Colonic mucosa (tissue), 4 donors: ENCODE results near the gene DEPDC4. TPM values are rescaled to one million over a fixed set of nuclear protein-coding genes. Genes with fewer than 3 reads are reported as not detected.
"Not testable (repeated sequence)": the region's sequence is repeated elsewhere in the genome, so short reads cannot be mapped to it uniquely, and the experiment has no call there.

Experiments
- DNase-seq: peaks from one replicate; pipeline ENCODE4 v3.0.0-alpha.2; 2020
- H3K27ac ChIP-seq: fragments of 200-600 bp; one replicate; pipeline ENCODE4 v1.8.0; 2021
- H3K27me3 ChIP-seq: fragments of 200-600 bp; one replicate; pipeline ENCODE4 v1.8.0; 2021
- H3K36me3 ChIP-seq: fragments of 200-600 bp; one replicate; pipeline ENCODE4 v1.8.0; 2021
- H3K4me1 ChIP-seq: fragments of 200-600 bp; one replicate; pipeline ENCODE4 v1.8.0; 2021; ENCODE audit warnings: mild to moderate bottlenecking
- H3K4me3 ChIP-seq: fragments of 200-600 bp; one replicate; pipeline ENCODE4 v1.8.0; 2021
- H3K9ac ChIP-seq, 2 donors: one replicate each; pipeline ENCODE4 v1.7.0; 2013; ENCODE audit warnings: control low read depth in 2 of 2, low read depth in 2 of 2, low read length in 2 of 2
- H3K9me3 ChIP-seq: fragments of 200-600 bp; one replicate; pipeline ENCODE4 v1.8.0; 2021
- intact Hi-C: fragments of 100-400 bp; cut with DNase I; formaldehyde crosslinking; loops from one replicate; pipeline ENCODE4 v1.14.1; 2022
- total RNA-seq, 2 donors: library from RNA; stranded (reverse); fragmentation: NEBNext Ultra II Directional in 1 of 2; extraction: Animal tissue kit (Norgen Biotek cat#: 25700) in 1 of 2; gene quantifications; one replicate each; pipeline ENCODE4 v1.2.1, GENCODE V29; 2021
- TF ChIP-seq, protein P1 (sequence below): fragments of 200-600 bp; IDR thresholded peaks from one replicate; pipeline ENCODE4 v1.8.0; 2022; ENCODE audit warnings: antibody characterized with exemption, mild to moderate bottlenecking
- donor health status: healthy.
- donor health status: DM: no; HTN: no; CAD: no.
- donor health status: DM: no; HTN: no; CAD: no.

Gene DEPDC4
- total RNA-seq, result 1 to 10 TPM; 2.8 to 2.9 TPM

DNA sequence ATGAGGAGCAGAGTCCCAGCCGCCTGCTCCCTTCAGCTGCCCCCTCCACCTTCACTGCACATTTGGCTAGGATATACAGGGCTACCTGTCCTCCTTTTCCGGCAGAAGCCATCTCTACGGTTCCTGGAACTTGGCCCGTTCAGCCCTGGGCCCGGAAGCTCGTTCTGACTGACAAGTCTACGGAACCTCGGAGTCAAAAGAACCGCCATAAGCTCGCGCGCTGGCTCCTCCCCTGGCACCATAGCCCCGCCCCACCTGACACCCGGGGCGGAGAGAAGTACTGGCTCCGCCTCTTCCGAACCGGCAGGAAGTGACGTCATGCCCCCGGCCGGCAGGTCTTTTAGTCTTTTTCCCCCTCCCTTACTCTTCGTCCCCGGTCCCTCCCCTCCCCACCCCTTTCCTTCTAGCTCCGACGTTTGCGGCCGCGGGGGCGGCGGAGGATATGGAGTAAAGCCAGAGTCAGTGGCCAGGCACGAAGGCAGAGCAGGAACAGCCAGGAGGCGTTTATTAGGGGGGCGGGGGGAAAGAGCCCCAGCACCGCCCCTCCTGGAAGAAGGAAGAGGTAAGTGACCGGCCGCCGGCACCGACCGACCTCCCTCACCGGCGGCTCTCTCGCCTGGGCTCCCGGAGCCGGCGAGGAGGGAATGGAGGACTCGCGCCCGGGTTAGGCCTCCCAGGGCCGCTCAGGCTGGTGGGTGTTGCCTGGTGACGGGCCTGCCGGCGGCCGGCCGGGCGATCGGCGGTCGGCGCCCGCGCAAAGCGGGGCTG lies at the start of gene DEPDC4, which contains the start of gene SCYL2:
Gene DEPDC4, minus strand, starts transcription at position 245 of the 768 bp plus-strand sequence. Its CDS starts 3 bp downstream, at position 242.
Gene SCYL2, plus strand, starts transcription at position 343 of the 768 bp plus-strand sequence. CDS start 15,794 bp downstream, outside the sequence.
- H3K27me3 ChIP-seq, result no peaks in the 10 kb centered on the region
- peaks cover 4% of the 10 kb centered on the region for H3K4me1 ChIP-seq
- H3K9me3 ChIP-seq, result no peaks in the 10 kb centered on the region
- peak; percentile 97 for DNase-seq
- intact Hi-C loops, result no loop called here
- H3K9ac ChIP-seq, result peak within 1 kb of the TSS; percentile 98 to 99
- TF ChIP-seq, protein P1, sequence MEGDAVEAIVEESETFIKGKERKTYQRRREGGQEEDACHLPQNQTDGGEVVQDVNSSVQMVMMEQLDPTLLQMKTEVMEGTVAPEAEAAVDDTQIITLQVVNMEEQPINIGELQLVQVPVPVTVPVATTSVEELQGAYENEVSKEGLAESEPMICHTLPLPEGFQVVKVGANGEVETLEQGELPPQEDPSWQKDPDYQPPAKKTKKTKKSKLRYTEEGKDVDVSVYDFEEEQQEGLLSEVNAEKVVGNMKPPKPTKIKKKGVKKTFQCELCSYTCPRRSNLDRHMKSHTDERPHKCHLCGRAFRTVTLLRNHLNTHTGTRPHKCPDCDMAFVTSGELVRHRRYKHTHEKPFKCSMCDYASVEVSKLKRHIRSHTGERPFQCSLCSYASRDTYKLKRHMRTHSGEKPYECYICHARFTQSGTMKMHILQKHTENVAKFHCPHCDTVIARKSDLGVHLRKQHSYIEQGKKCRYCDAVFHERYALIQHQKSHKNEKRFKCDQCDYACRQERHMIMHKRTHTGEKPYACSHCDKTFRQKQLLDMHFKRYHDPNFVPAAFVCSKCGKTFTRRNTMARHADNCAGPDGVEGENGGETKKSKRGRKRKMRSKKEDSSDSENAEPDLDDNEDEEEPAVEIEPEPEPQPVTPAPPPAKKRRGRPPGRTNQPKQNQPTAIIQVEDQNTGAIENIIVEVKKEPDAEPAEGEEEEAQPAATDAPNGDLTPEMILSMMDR, result no peak
- peak within 1 kb of the TSS; percentile 96 for H3K27ac ChIP-seq
- peak within 1 kb of the TSS; percentile 88 for H3K4me3 ChIP-seq
- no peaks in the 10 kb centered on the region for H3K36me3 ChIP-seq

DNA sequence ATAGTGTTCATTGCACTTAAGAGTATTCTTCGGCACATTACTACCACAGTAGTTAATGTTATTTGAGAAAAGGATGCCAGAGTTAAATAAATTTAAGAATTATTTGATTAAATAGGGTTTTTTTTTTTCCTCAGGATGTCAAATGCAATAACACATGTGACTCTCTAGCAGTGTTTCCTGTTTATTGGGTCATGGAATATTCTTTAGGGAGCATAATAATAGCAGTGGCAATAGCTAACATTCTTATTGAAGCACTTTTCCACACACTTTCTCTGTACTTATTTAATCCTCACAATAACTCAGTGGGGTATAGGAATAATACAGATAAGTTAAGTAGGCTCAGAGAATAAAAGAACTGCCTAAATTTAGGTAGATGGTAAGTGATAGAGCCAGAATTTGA lies 44.4 kb upstream of the DEPDC4 start:
- peaks cover 3% of the 10 kb centered on the region for H3K36me3 ChIP-seq
- no peak overlapping the region for H3K27ac ChIP-seq
- intact Hi-C loops, result no loop called here
- TF ChIP-seq, protein P1, result no peak
- no peaks in the 10 kb centered on the region for H3K4me1 ChIP-seq
- H3K9me3 ChIP-seq, result no peaks in the 10 kb centered on the region
- no peak overlapping the region for H3K4me3 ChIP-seq
- no peak overlapping the region for H3K9ac ChIP-seq
- H3K27me3 ChIP-seq, result no peaks in the 10 kb centered on the region
- DNase-seq, result no peak

DNA sequence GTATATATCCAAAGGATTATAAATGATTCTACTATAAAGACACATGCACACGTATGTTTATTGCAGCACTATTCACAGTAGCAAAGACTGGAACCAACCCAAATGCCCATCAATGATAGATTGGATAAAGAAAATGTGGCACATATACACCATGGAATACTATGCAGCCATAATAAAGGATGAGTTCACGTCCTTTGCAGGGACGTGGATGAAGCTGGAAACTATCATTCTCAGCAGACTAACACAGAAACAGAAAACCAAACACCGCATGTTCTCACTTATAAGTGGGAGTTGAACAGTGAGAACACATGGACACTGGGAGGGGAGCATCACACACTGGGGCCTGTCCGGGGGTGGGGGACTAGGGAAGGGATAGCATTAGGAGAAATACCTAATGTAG lies 41.3 kb upstream of the DEPDC4 start:
- DNase-seq, H3K36me3 ChIP-seq, intact Hi-C loops, H3K4me1 ChIP-seq, H3K4me3 ChIP-seq, H3K9ac ChIP-seq, H3K27ac ChIP-seq, H3K9me3 ChIP-seq, H3K27me3 ChIP-seq: not testable (repeated sequence)

DNA sequence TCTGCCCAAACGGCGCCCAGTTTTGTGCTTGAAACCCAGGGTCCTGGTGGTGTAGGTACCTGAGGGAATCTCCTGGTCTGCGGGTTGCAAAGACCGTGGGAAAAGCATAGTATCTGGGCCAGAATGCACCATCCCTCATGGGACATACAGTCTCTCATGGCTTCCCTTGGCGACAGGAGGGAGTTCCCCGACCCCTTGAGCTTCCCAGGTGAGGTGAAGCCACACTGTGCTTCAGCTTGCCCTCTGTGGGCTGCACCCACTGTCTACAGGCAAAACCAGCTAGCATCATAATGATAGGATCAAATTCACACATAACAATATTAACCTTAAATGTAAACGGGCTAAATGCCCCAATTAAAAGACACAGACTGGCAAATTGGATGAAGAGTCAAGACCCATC lies 37.5 kb upstream of the DEPDC4 start:
- intact Hi-C loops, result not testable (repeated sequence)

DNA sequence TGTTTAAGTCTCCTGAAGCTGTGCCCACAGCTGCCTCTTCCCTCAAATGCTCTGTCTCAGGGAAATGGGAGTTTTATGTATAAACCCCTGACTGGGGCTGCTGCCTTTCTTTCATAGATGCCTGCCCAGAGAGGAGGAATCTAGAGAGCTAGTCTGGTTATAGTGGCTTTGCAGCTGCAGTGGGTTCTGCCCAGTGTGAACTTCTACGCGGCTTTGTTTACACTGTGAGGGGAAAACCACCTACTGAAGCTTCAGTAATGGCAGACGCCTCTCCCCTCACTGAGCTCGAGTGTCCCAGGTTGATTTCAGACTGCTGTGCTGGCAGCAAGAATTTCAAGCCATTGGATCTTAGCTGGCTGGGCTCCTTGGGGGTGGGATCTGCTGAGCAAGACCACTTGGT lies 37.0 kb upstream of the DEPDC4 start:
- no peaks in the 10 kb centered on the region for H3K4me1 ChIP-seq
- DNase-seq, result no peak
- H3K4me3 ChIP-seq, result no peak overlapping the region
- TF ChIP-seq, protein P1, result no peak
- peaks cover 5% of the 10 kb centered on the region for H3K36me3 ChIP-seq
- no peaks in the 10 kb centered on the region for H3K27me3 ChIP-seq
- H3K9ac ChIP-seq, result no peak overlapping the region
- H3K27ac ChIP-seq, result no peak overlapping the region
- H3K9me3 ChIP-seq, result no peaks in the 10 kb centered on the region
- intact Hi-C loops, result no loop called here

More for the DNA sequence above, 37.5 kb upstream of the DEPDC4 start:
- H3K9ac ChIP-seq, DNase-seq, H3K4me1 ChIP-seq, H3K27me3 ChIP-seq, H3K4me3 ChIP-seq, H3K9me3 ChIP-seq, H3K27ac ChIP-seq, H3K36me3 ChIP-seq: not testable (repeated sequence)

DNA sequence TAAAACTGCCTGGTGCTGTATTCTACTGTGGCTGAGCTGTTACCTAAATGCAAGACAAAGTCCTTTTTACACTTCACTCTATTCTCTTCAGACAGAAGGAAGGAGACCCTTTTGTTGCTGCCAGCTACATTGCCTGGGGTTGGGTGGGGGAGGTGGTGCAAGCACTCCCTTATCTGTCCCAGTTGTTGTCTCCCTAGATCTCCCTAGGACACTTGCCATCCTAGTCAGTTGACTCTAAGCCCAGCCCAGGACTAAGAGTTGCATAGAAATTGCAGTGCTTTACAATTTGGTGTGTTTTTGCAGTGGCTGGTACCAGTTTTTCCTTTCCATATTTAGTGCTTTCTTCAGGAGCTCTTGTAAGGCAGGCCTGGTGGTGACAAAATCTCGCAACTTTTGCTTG lies 35.2 kb upstream of the DEPDC4 start:
- Histone ChIP-seq H3K36me3 (peaks cover 5% of the 10 kb centered on the region), H3K9ac (no peak overlapping the region), H3K9me3 (no peaks in the 10 kb centered on the region), H3K4me3 (no peak overlapping the region), H3K27ac (no peak overlapping the region), H3K27me3 (no peaks in the 10 kb centered on the region), H3K4me1 (no peaks in the 10 kb centered on the region)
- TF ChIP-seq, protein P1, result no peak
- intact Hi-C loops, result no loop called here
- no peak for DNase-seq
